H9 (cell line): Measurements from ENCODE around the gene KIF26B. TPM values are rescaled to one million over a fixed set of nuclear protein-coding genes. Genes with fewer than 3 reads are reported as not detected.

ENCODE experiments used
- DNase-seq: peaks from one replicate; pipeline ENCODE4 v3.0.0-alpha.2; 2017
- H2AFZ ChIP-seq: one replicate; pipeline ENCODE4 v1.6.1; 2013; ENCODE audit warnings: mild to moderate bottlenecking, low read length, control low read depth, moderate library complexity
- H2AK5ac ChIP-seq: 2 replicates; pipeline ENCODE4 v1.6.1; 2013; ENCODE audit warnings: low read length, control low read depth, mixed read lengths; ENCODE audit not compliant: insufficient read length
- H2BK120ac ChIP-seq: one replicate; pipeline ENCODE4 v1.6.1; 2013; ENCODE audit warnings: low read depth, mild to moderate bottlenecking, low read length, control low read depth, inconsistent platforms; ENCODE audit not compliant: poor library complexity, severe bottlenecking
- H2BK12ac ChIP-seq: 2 replicates; pipeline ENCODE4 v1.6.1; 2013; ENCODE audit warnings: low read length, control low read depth, mixed read lengths, low read depth; ENCODE audit not compliant: insufficient read length
- H2BK15ac ChIP-seq: 2 replicates; pipeline ENCODE4 v1.6.1; 2013; ENCODE audit warnings: low read depth, low read length, control low read depth
- H2BK20ac ChIP-seq: one replicate; pipeline ENCODE4 v1.6.1; 2013; ENCODE audit warnings: low read depth, mild to moderate bottlenecking, low read length, control low read depth, inconsistent platforms; ENCODE audit not compliant: poor library complexity, severe bottlenecking
- H2BK5ac ChIP-seq: 2 replicates; pipeline ENCODE4 v1.6.1; 2013; ENCODE audit warnings: low read length, control low read depth, mixed read lengths; ENCODE audit not compliant: insufficient read length
- H3K14ac ChIP-seq: 2 replicates; pipeline ENCODE4 v1.6.1; 2013; ENCODE audit warnings: low read length, control low read depth; ENCODE audit not compliant: insufficient read depth
- H3K18ac ChIP-seq: 2 replicates; pipeline ENCODE4 v1.6.1; 2013; ENCODE audit warnings: low read depth, mild to moderate bottlenecking, mixed read lengths, low read length, control low read depth; ENCODE audit not compliant: insufficient read length
- H3K23ac ChIP-seq: 2 replicates; pipeline ENCODE4 v1.6.1; 2013; ENCODE audit warnings: low read length, control low read depth, mixed read lengths, low read depth; ENCODE audit not compliant: insufficient read length
- H3K23me2 ChIP-seq: 2 replicates; pipeline ENCODE4 v1.6.1; 2013; ENCODE audit warnings: low read depth, mild to moderate bottlenecking, mixed read lengths, low read length, control low read depth; ENCODE audit not compliant: insufficient read length, poor library complexity, severe bottlenecking
- H3K27ac ChIP-seq: 2 replicates; pipeline ENCODE4 v1.5.1; 2013; ENCODE audit warnings: low read length, control low read depth, mixed read lengths, low read depth; ENCODE audit not compliant: insufficient read length
- H3K27me3 ChIP-seq: 2 replicates; pipeline ENCODE4 v1.6.1; 2013; ENCODE audit warnings: low read length, control low read depth, inconsistent platforms; ENCODE audit not compliant: insufficient read depth
- H3K4ac ChIP-seq: 2 replicates; pipeline ENCODE4 v1.6.1; 2013; ENCODE audit warnings: low read depth, mild to moderate bottlenecking, control low read depth, inconsistent platforms, low read length, moderate library complexity
- H3K4me1 ChIP-seq: 2 replicates; pipeline ENCODE4 v1.6.1; 2013; ENCODE audit warnings: low read length, control low read depth, inconsistent platforms; ENCODE audit not compliant: insufficient read depth
- H3K4me2 ChIP-seq: 2 replicates; pipeline ENCODE4 v1.6.1; 2013; ENCODE audit warnings: low read length, control low read depth, mixed read lengths; ENCODE audit not compliant: insufficient read length, insufficient read depth
- H3K56ac ChIP-seq: 2 replicates; pipeline ENCODE4 v1.6.1; 2013; ENCODE audit warnings: low read depth, mild to moderate bottlenecking, mixed read lengths, low read length, control low read depth; ENCODE audit not compliant: insufficient read length
- H3K79me1 ChIP-seq: 2 replicates; pipeline ENCODE4 v1.6.1; 2013; ENCODE audit warnings: low read depth, mild to moderate bottlenecking, moderate library complexity, low read length, control low read depth, inconsistent platforms; ENCODE audit not compliant: insufficient read depth, poor library complexity, severe bottlenecking
- H3K79me2 ChIP-seq: 2 replicates; pipeline ENCODE4 v1.6.1; 2013; ENCODE audit warnings: low read length, control low read depth, inconsistent platforms; ENCODE audit not compliant: insufficient read depth
- H3K9ac ChIP-seq: 2 replicates; pipeline ENCODE4 v1.6.1; 2013; ENCODE audit warnings: low read length, control low read depth, mixed read lengths; ENCODE audit not compliant: insufficient read length; ENCODE audit errors: extremely low read depth
- H3K9me3 ChIP-seq: one replicate; pipeline ENCODE4 v1.6.1; 2013; ENCODE audit warnings: low read depth, low read length, inconsistent platforms; ENCODE audit not compliant: control insufficient read depth
- H3T11ph ChIP-seq: one replicate; pipeline ENCODE4 v1.6.1; 2013; ENCODE audit warnings: mild to moderate bottlenecking, low read length, control low read depth, inconsistent platforms
- H4K20me1 ChIP-seq: one replicate; pipeline ENCODE4 v1.6.1; 2013; ENCODE audit not compliant: control insufficient read depth, insufficient read length, insufficient read depth
- H4K5ac ChIP-seq: 2 replicates; pipeline ENCODE4 v1.6.1; 2013; ENCODE audit warnings: low read depth, mild to moderate bottlenecking, mixed read lengths, low read length, control low read depth; ENCODE audit not compliant: insufficient read length
- H4K8ac ChIP-seq: replicated peaks from 2 replicates; pipeline ENCODE4 v1.6.1; 2013; ENCODE audit warnings: low read length, control low read depth, mixed read lengths, low read depth; ENCODE audit not compliant: insufficient read length
- H4K91ac ChIP-seq: 2 replicates; pipeline ENCODE4 v1.6.1; 2013; ENCODE audit warnings: low read depth, mild to moderate bottlenecking, moderate library complexity, mixed read lengths, low read length, control low read depth; ENCODE audit not compliant: insufficient read length
- H3K27ac Mint-ChIP-seq, 3 experiments: 2 replicates in 2 of 3; 3 replicates in 1 of 3; pipeline ENCODE4 v1.8.0; 2020 to 2021; ENCODE audit warnings: mixed read lengths in 3 of 3, mild to moderate bottlenecking in 1 of 3, moderate library complexity in 1 of 3
- H3K27me3 Mint-ChIP-seq: 2 replicates; pipeline ENCODE4 v1.8.0; 2021; ENCODE audit warnings: low read depth, mild to moderate bottlenecking, moderate library complexity, mixed read lengths
- H3K36me3 Mint-ChIP-seq, 3 experiments: 2 replicates in 2 of 3; 3 replicates in 1 of 3; pipeline ENCODE4 v1.8.0; 2020 to 2021; ENCODE audit warnings: low read depth in 3 of 3, mixed read lengths in 3 of 3; ENCODE audit not compliant: insufficient read depth in 1 of 3
- H3K4me1 Mint-ChIP-seq, 2 experiments: 2 replicates each; pipeline ENCODE4 v1.8.0; 2020; ENCODE audit warnings: mixed read lengths in 2 of 2
- H3K4me3 Mint-ChIP-seq, 2 experiments: 2 replicates in 1 of 2; 3 replicates in 1 of 2; pipeline ENCODE4 v1.8.0; 2020 to 2021; ENCODE audit warnings: mild to moderate bottlenecking in 2 of 2, mixed read lengths in 2 of 2, moderate library complexity in 1 of 2
- H3K9me3 Mint-ChIP-seq, 2 experiments: 2 replicates in 1 of 2; 3 replicates in 1 of 2; pipeline ENCODE4 v1.8.0; 2020; ENCODE audit warnings: mild to moderate bottlenecking in 2 of 2, mixed read lengths in 2 of 2, moderate library complexity in 1 of 2
- CTCF ChIP-seq: fragments of 200-600 bp; sonication (generic); conservative IDR thresholded peaks from 3 replicates; pipeline ENCODE4 v1.8.0; 2021; ENCODE audit warnings: antibody characterized with exemption, mild to moderate bottlenecking
- WGBS: extraction: QIAGEN DNeasy Blood & Tissue Kit; methylation state at CpG from one replicate; pipeline ENCODE4 v1.1.7; 2013; ENCODE audit warnings: missing lambda C conversion rate, low lambda C conversion rate, mixed read lengths; ENCODE audit not compliant: insufficient read length; ENCODE audit errors: extremely low coverage; 5-methylcytosine and 5-hydroxymethylcytosine counted together
- total RNA-seq: library from RNA; stranded (reverse); gene quantifications from 2 replicates; pipeline ENCODE4 v1.2.1, GENCODE V29; 2021

KIF26B gene
- total RNA-seq, 1 experiment from 2014 or later = 0.13 TPM

DNA sequence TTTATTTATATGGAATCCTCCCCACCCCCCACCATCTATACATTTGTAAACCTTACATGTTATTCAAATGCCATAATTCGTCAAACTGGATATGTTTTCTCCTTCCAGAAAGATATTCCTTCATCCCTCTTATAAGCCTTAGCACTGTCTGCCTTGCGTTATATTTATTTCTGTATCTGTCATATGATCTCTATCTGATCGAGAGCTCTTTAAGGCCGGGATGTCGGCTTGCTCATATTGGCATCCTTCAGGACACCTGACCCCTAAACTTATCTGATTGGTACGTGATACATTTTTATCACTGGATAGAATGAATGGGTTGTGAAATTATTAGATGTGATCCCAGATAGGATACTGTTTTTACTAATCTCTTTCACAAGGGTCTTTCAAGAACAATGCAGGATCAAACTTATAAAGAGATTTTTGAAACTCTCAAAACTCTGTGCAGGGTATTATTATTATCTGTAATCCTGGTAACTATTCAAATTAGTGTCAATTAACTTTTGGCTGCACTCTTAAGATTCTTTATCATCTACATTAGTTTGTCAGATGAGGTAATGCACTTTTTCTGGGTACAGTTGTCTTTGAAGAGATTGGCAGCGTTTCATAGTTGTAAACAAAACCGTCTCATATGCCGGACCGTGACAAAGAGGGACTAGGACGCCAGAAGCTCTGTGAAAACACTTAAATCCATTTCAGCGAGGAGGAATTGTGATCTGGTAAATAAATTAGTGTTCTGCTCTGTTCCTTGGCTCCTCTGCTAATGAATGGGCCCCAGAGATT is 152.0 kb downstream of the KIF26B start:
- H3T11ph ChIP-seq = no peak overlapping the region
- H2AK5ac ChIP-seq = no peak overlapping the region
- DNase-seq = no peak
- H3K27me3 Mint-ChIP-seq = peaks cover 6% of the 10 kb centered on the region
- peaks cover 0 to 4% of the 10 kb centered on the region in 2 experiments; a peak in 3 of 5 replicates for H3K9me3 Mint-ChIP-seq
- no peaks in the 10 kb centered on the region for H3K79me1 ChIP-seq
- no peak overlapping the region for H3K27ac Mint-ChIP-seq
- no peak overlapping the region for H2BK120ac ChIP-seq
- no peak overlapping the region for H3K14ac ChIP-seq
- H4K20me1 ChIP-seq = no peaks in the 10 kb centered on the region
- no peak overlapping the region for H4K8ac ChIP-seq
- H2BK12ac ChIP-seq = no peak overlapping the region
- no peaks in the 10 kb centered on the region for H3K9me3 ChIP-seq
- H3K9ac ChIP-seq = no peak overlapping the region
- H3K27ac ChIP-seq = no peak overlapping the region
- H2AFZ ChIP-seq = no peak overlapping the region
- no peak overlapping the region for H3K18ac ChIP-seq
- no peaks in the 10 kb centered on the region for H3K79me2 ChIP-seq
- H2BK5ac ChIP-seq = no peak overlapping the region
- no peak overlapping the region for H4K5ac ChIP-seq
- WGBS = no CpG with 5 or more reads among the region's 12 CpGs
- H3K23ac ChIP-seq = no peak overlapping the region
- no peak for TF ChIP-seq CTCF
- H2BK15ac ChIP-seq = no peak overlapping the region
- no peaks in the 10 kb centered on the region for H3K23me2 ChIP-seq
- H3K4me3 Mint-ChIP-seq = no peak overlapping the region
- no peak overlapping the region for H2BK20ac ChIP-seq
- no peaks in the 10 kb centered on the region; a peak in 1 of 7 replicates for H3K36me3 Mint-ChIP-seq
- H3K4me1 ChIP-seq = peaks cover 7% of the 10 kb centered on the region
- H3K56ac ChIP-seq = no peak overlapping the region
- H3K4me2 ChIP-seq = no peak overlapping the region
- H3K4ac ChIP-seq = no peak overlapping the region
- peaks cover 14 to 15% of the 10 kb centered on the region in 2 experiments for H3K4me1 Mint-ChIP-seq
- H4K91ac ChIP-seq = no peak overlapping the region
- no peaks in the 10 kb centered on the region for H3K27me3 ChIP-seq
